ENCODE results near the gene RC3H2.

DNA sequence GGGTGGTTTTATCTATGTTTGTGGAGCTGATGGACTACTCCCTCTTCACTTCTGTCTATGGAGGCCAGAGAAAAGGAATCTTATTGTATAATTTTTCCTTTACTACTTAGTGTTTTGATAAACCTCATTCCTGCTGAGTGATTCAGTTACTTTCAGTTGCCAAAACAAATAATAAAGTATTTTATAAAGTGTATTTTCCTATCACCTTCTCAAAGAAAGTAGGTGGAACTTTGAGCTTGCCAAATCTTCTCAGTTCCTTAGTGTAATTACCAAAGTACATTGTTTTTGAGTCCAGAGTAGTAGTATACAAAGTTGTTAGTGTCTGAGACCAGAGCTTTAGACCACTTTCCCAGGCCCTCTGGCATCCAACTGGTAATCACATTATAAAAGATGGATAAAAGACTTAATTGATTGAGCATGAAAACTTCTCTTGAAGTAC is 49.1 kb upstream of the RC3H2 start:
- TF ChIP-seq TAF1 (IDR thresholded peaks at IDR 0.05; ENCODE audit: borderline replicate concordance, insufficient read depth, low read length): no peak
- no peak for TF ChIP-seq POLR2AphosphoS5 (IDR thresholded peaks at IDR 0.05; ENCODE audit: low read depth, low read length)
- TF ChIP-seq REST (IDR thresholded peaks at IDR 0.05; ENCODE audit: insufficient read depth in 1 of 2, low read depth in 2 of 2, low read length in 2 of 2): no peak
